ENCODE results near the gene SLC16A8. TPM values are rescaled to one million over a fixed set of nuclear protein-coding genes. Genes with fewer than 3 reads are reported as not detected.
A peak's percentile ranks its signal among the peaks of the same experiment; 100 is the strongest.
"Not testable (repeated sequence)": the region's sequence is repeated elsewhere in the genome, so short reads cannot be mapped to it uniquely, and the experiment has no call there.

SLC16A8 gene
- polyA plus RNA-seq, 10 donors, result 1.2 to 3.5 (median 2.2) TPM

- no peak for DNase-seq
Measured at GRCh38 chr22:38050720-38051119, 33.3 kb downstream of the SLC16A8 start.

GRCh38 chr22:38049812-38050619, 34.0 kb downstream of the SLC16A8 start:
- DNase-seq, result no peak

- DNase-seq, result no peak
Measured at GRCh38 chr22:38046070-38046748, 37.8 kb downstream of the SLC16A8 start.

GRCh38 chr22:38043151-38044039, 40.6 kb downstream of the SLC16A8 start:
- no peak for DNase-seq

GRCh38 chr22:38042488-38042790, 41.5 kb downstream of the SLC16A8 start:
- no peak for DNase-seq

- DNase-seq, result no peak
Measured at GRCh38 chr22:38041760-38042487, 42.1 kb downstream of the SLC16A8 start.

- DNase-seq, result no peak
Measured at GRCh38 chr22:38040953-38041759, 42.8 kb downstream of the SLC16A8 start.

- DNase-seq, result no peak
Measured at GRCh38 chr22:38038890-38039812, 44.8 kb downstream of the SLC16A8 start.

GRCh38 chr22:38038426-38038825, 45.6 kb downstream of the SLC16A8 start:
- no peak for DNase-seq

GRCh38 chr22:38037367-38038150, 46.4 kb downstream of the SLC16A8 start:
- not testable (repeated sequence) for DNase-seq

GRCh38 chr22:38036392-38037062, 47.5 kb downstream of the SLC16A8 start:
- no peak for DNase-seq

- no peak for DNase-seq
Measured at GRCh38 chr22:38035530-38035885, 48.5 kb downstream of the SLC16A8 start.

- peak in 1 of 3 donors; percentile 21 for DNase-seq
Measured at GRCh38 chr22:38034884-38035529, 49.0 kb downstream of the SLC16A8 start.

GRCh38 chr22:38034278-38034882, 49.6 kb downstream of the SLC16A8 start:
- DNase-seq, result peak; percentile 79 to 93 (median 79)

- no peak for DNase-seq
Measured at GRCh38 chr22:38033522-38034277, 50.3 kb downstream of the SLC16A8 start.
